ENCODE measurements around the gene ZDHHC14. TPM values are rescaled to one million over a fixed set of nuclear protein-coding genes. Genes with fewer than 3 reads are reported as not detected.

Gene ZDHHC14
- total RNA-seq, 1 donor from 2014 or later = 5.1 TPM

GRCh38 chr6:157490611-157491269, 109.8 kb downstream of the ZDHHC14 start:
- peaks cover 7% of the 10 kb centered on the region for H3K27me3 Mint-ChIP-seq (ENCODE audit: unreplicated experiment)
- H3K4me1 Mint-ChIP-seq (ENCODE audit: low read depth, unreplicated experiment) = peaks cover 19% of the 10 kb centered on the region
- H3K4me3 Mint-ChIP-seq (ENCODE audit: unreplicated experiment) = peak overlapping the region; percentile 28
- H3K9me3 Mint-ChIP-seq (ENCODE audit: unreplicated experiment) = peaks cover 1% of the 10 kb centered on the region
- peak overlapping the region; percentile 30 for H3K27ac Mint-ChIP-seq (ENCODE audit: unreplicated experiment)
- no peak for DNase-seq
- TF ChIP-seq CTCF (IDR thresholded peaks at IDR 0.05; ENCODE audit: partially characterized antibody, unreplicated experiment) = no peak
- no peaks in the 10 kb centered on the region for H3K36me3 Mint-ChIP-seq (ENCODE audit: unreplicated experiment)

DNA sequence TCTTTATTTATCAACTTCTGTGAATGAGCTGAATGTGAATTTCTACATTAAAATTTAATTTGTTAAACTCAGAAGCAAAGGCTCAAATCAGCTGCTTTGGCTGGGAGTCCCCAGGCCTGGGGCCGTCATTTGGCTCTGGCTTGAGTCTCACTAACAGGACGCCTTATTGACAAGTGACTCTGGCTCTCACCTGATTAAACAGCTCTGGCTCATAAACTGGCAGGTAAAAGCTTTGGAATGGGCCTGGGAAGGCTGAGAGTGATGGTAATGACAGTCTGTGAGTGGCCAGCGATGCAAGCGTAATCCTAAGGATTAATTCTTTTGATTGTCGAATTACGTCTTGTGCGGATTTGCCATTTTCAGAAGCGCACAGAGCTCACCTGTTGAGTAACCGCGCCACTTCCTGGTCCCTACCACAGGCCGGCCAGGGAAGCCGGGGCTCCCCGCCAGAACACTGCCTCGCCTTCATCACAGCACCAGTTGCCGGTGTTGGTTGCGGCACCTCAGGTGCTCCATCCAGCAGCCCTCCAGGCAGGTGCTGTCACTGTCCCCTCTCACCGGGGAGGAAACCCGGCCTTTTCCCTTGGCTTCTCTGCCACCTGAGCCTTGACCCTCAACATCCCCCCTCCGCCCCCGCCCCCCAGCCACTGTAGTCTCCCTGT, 110.7 kb downstream of the ZDHHC14 start:
- peaks cover 19% of the 10 kb centered on the region for H3K4me1 Mint-ChIP-seq (ENCODE audit: low read depth, unreplicated experiment)
- peaks cover 7% of the 10 kb centered on the region for H3K27me3 Mint-ChIP-seq (ENCODE audit: unreplicated experiment)
- no peak for TF ChIP-seq CTCF (IDR thresholded peaks at IDR 0.05; ENCODE audit: partially characterized antibody, unreplicated experiment)
- DNase-seq = no peak
- no peak overlapping the region for H3K4me3 Mint-ChIP-seq (ENCODE audit: unreplicated experiment)
- H3K36me3 Mint-ChIP-seq (ENCODE audit: unreplicated experiment) = peaks cover 6% of the 10 kb centered on the region
- H3K27ac Mint-ChIP-seq (ENCODE audit: unreplicated experiment) = no peak overlapping the region
- peaks cover 1% of the 10 kb centered on the region for H3K9me3 Mint-ChIP-seq (ENCODE audit: unreplicated experiment)

DNA sequence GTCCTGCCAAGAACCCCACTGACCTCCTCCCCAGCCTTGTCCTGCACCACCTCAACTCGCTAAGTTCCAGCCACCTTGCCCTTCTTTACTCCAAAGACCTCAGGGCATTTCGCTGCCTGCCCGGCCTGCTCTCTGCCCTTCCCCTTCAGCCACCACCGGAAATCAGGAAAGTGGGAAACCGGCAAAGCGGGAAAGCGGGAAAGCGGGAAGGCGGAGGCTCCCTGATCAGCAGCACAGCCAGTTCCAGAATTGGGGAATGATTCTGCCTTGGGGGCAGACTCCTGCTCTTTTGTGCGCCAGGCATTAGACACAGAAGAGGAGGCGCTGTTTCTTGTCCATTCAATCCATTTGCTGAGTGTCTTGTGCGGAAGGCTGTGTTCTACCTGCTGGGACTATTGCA, 111.3 kb downstream of the ZDHHC14 start:
- peaks cover 1% of the 10 kb centered on the region for H3K9me3 Mint-ChIP-seq (ENCODE audit: unreplicated experiment)
- H3K36me3 Mint-ChIP-seq (ENCODE audit: unreplicated experiment) = peaks cover 9% of the 10 kb centered on the region
- H3K27me3 Mint-ChIP-seq (ENCODE audit: unreplicated experiment) = peaks cover 7% of the 10 kb centered on the region
- H3K27ac Mint-ChIP-seq (ENCODE audit: unreplicated experiment) = no peak overlapping the region
- no peak for TF ChIP-seq CTCF (IDR thresholded peaks at IDR 0.05; ENCODE audit: partially characterized antibody, unreplicated experiment)
- peaks cover 19% of the 10 kb centered on the region for H3K4me1 Mint-ChIP-seq (ENCODE audit: low read depth, unreplicated experiment)
- no peak overlapping the region for H3K4me3 Mint-ChIP-seq (ENCODE audit: unreplicated experiment)
- DNase-seq = no peak

DNA sequence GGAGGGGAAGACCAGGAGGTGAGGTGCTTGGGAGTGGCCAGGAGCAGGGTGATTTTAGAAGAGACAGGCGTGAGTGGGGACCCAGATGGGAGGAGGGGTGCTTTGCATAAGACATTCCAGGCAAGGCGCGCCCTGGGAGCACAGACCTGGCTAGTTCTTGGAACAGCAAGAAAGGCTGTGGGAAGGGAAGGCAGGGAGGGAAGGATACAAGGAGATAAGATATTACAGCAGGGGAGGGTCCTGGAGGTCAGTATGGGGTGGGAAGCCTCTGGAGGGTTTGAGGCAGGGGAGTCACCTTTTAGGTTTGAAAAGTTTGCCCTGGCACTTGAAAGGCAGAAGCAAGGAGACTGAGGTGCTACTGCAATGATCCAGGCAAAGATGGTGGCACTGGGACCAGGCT, 111.8 kb downstream of the ZDHHC14 start:
- peaks cover 19% of the 10 kb centered on the region for H3K4me1 Mint-ChIP-seq (ENCODE audit: low read depth, unreplicated experiment)

More for the DNA sequence above, 111.8 kb downstream of the ZDHHC14 start:
- Mint-ChIP-seq H3K27ac (ENCODE audit: unreplicated experiment) (no peak overlapping the region), H3K27me3 (ENCODE audit: unreplicated experiment) (peaks cover 7% of the 10 kb centered on the region), H3K4me3 (ENCODE audit: unreplicated experiment) (no peak overlapping the region), H3K9me3 (ENCODE audit: unreplicated experiment) (peaks cover 1% of the 10 kb centered on the region), H3K36me3 (ENCODE audit: unreplicated experiment) (peaks cover 9% of the 10 kb centered on the region)
- DNase-seq = no peak
- TF ChIP-seq CTCF (IDR thresholded peaks at IDR 0.05; ENCODE audit: partially characterized antibody, unreplicated experiment) = no peak

Data from glutamatergic neuron (in vitro differentiated cells).